Mammary epithelial cell (primary cell): ENCODE results near the gene TDO2.

Experiments
- EZH2 ChIP-seq: IDR thresholded peaks from 2 replicates; pipeline ENCODE4 v1.6.1; 2012; ENCODE audit warnings: low read length, inconsistent platforms, borderline replicate concordance
- TF ChIP-seq, protein P1 (sequence below), 2 donors: IDR thresholded peaks in 1 of 2; conservative IDR thresholded peaks in 1 of 2; 2 replicates each; pipeline ENCODE4 v1.5.1; 2011 to 2012; ENCODE audit warnings: inconsistent platforms in 2 of 2, low read length in 2 of 2, mild to moderate bottlenecking in 2 of 2, control low read depth in 1 of 2, low read depth in 1 of 2; ENCODE audit not compliant: insufficient read depth in 1 of 2; ENCODE audit errors: extremely low read depth in 1 of 2

DNA sequence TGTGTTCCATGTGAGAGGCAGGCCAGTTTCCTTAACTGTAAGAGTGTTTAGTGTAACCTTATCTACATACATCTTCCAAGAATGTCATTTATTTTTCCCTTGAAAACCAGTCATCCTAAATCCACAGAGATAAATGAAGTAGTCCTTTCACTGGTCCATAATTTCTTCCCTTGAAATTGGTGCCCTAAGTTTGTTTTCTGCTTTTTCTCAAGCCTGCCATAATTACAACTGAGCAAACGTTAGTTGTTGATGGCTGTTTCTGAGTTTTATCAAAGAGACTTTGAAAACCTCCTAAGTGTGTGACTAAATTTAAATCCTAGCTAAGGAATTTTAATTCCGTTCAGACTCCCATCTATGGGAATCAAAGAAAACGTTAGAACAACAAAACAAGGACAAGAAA, 3.6 kb upstream of the TDO2 start:
- no peak for TF ChIP-seq EZH2
- TF ChIP-seq, protein P1, sequence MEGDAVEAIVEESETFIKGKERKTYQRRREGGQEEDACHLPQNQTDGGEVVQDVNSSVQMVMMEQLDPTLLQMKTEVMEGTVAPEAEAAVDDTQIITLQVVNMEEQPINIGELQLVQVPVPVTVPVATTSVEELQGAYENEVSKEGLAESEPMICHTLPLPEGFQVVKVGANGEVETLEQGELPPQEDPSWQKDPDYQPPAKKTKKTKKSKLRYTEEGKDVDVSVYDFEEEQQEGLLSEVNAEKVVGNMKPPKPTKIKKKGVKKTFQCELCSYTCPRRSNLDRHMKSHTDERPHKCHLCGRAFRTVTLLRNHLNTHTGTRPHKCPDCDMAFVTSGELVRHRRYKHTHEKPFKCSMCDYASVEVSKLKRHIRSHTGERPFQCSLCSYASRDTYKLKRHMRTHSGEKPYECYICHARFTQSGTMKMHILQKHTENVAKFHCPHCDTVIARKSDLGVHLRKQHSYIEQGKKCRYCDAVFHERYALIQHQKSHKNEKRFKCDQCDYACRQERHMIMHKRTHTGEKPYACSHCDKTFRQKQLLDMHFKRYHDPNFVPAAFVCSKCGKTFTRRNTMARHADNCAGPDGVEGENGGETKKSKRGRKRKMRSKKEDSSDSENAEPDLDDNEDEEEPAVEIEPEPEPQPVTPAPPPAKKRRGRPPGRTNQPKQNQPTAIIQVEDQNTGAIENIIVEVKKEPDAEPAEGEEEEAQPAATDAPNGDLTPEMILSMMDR (conservative IDR thresholded peaks at IDR 0.05 in 1 of 2, IDR thresholded peaks at IDR 0.05 in 1 of 2; ENCODE audit: extremely low read depth in 1 of 2, insufficient read depth in 1 of 2, low read depth in 1 of 2, low read length in 2 of 2): no peak
